Right lobe of liver (tissue), 4 donors: ENCODE results near the gene NLRC5.
"Not testable (repeated sequence)": the region's sequence is repeated elsewhere in the genome, so short reads cannot be mapped to it uniquely, and the experiment has no call there.

ENCODE experiments used
- CTCF ChIP-seq, 4 donors: fragments of 200-600 bp in 3 of 4; fragments of 450-650 bp in 1 of 4; IDR thresholded peaks; one replicate each; pipeline versions ENCODE4 v1.5.1 to v1.8.0; 2016 to 2022; ENCODE audit warnings: antibody characterized with exemption in 4 of 4, mild to moderate bottlenecking in 2 of 4
- POLR2A ChIP-seq: fragments of 450-650 bp; IDR thresholded peaks from one replicate; pipeline ENCODE4 v1.6.1; 2017; ENCODE audit warnings: antibody characterized with exemption, mild to moderate bottlenecking
- donor health status: DM: no; HTN: no; CAD: no.
- donor health status: DM: no; HTN: no; CAD: no.
- donor health status: DM: no; HTN: yes; CAD: no.

GRCh38 chr16:56992431-56992830 lies 3.1 kb downstream of the NLRC5 start:
- TF ChIP-seq CTCF (IDR thresholded peaks at IDR 0.05); POLR2A: not testable (repeated sequence)
